Jurkat, Clone E6-1 (cell line): Measurements from ENCODE around the gene ZNF497.

Experiments
- DNase-seq: peaks from one replicate; pipeline ENCODE4 v3.0.0-alpha.2; 2011; ENCODE audit warnings: low read depth, low spot score
- H3K4me3 ChIP-seq: 2 replicates; pipeline ENCODE4 v1.5.1; 2011; ENCODE audit warnings: mild to moderate bottlenecking, low read length, control low read depth, moderate library complexity

ZNF497 gene

DNA sequence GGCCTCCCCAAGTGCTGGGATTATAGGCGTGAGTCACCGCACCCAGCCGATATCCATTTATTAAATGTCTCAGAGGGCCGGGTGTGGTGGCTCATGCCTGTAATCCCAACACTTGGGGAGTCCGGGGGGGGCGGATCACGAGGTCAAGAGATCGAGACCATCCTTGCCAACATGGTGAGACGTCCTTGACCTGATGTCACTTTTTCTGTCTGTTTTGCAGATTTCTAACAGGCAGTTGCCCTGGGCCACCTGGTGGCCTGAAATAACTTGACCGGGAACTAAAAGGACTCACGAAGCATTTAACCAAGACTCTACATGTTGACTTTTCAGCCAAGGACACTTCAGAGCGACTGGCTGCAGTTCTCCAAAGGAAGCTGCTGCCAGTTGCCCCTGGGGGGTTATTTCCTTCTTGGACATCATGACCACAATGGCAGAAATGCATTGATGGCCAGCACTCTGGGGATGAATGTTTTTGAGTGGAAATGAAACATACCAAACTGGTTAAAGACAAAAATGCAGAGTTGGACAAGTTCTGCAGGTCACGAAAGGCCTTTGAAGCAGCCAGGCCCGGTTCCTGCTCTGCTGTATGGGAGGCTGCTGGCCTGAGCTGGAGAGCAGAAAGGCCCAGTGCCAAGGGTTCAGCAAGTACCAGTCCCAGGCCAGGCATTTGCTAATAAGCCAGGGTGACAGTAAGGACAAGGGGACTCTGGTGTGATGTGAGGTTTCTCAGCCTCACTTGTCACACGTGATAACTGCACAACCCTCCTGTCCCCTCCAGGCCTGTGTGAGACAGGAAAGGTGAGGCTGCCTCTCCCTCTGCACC lies 10.0 kb upstream of the ZNF497 start:
- H3K4me3 ChIP-seq: no peak overlapping the region
- DNase-seq: no peak

- DNase-seq: no peak
- no peak overlapping the region for H3K4me3 ChIP-seq
These were observed 6.2 kb upstream of the ZNF497 start for GRCh38 chr19:58368561-58369360.

DNA sequence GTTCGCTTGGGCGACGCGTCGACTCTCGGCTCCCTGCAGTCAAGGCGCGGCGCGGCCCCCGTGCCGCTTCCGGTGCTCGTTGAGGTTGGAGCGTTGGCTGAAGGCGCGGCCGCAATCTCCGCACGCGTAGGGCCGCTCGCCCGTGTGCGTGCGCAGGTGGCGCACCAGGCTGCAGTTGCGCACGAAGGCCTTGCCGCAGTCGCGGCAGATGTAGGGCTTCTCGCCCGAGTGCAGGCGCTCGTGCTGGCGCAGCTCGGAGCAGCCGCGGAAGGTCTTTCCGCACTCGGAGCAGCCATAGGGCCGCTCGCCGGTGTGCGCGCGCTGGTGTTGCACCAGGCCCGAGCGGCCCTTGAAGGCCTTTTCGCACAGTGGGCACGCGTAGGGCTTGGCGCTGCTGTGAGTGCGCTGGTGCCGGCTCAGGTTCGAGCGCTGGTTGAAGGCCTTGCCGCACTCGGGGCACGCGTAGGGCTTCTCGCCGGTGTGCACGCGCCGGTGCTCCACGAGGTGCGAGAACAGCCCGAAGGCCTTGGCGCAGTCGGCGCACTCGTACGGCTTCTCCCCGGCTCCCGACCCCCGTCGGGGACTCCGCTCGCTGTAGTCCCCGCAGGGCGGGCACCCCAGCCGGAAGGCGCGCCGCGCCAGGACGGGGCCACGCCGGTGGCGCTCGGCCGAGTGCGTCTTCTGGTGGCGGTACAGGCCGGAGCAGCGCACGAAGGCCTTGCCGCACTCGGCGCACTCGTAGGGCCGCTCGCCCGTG lies 5.3 kb upstream of the ZNF497 start:
- no peak for DNase-seq

GRCh38 chr19:58366585-58367430 lies 4.3 kb upstream of the ZNF497 start:
- no peak overlapping the region for H3K4me3 ChIP-seq
- no peak for DNase-seq

More for the DNA sequence above, 5.3 kb upstream of the ZNF497 start:
- no peak overlapping the region for H3K4me3 ChIP-seq

DNA sequence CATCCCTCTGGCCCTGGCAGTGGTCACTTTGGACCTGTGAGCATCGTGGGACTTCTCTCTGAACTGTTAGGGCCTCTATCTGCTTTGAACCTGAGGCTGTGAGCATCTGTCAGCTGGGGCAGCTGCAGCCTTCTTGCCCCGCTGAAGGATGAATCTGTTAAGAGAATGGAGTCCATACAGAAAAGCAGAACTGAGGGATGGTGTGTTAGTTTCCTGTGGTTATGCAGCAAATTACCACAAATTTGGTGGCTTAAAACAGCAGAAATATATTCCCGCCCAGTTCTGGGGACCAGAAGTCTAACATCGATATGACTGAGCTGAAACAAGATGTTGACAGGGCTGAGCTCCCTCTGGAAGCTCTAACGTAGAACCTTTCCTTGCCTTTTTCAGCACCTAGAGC lies 1.6 kb upstream of the ZNF497 start:
- DNase-seq: no peak
- H3K4me3 ChIP-seq: no peak overlapping the region

GRCh38 chr19:58361900-58362271 lies 665 bp downstream of the ZNF497 start:
- H3K4me3 ChIP-seq: peak overlapping the region; percentile 87
- DNase-seq: no peak

- no peak for DNase-seq
- H3K4me3 ChIP-seq: no peak overlapping the region
These were observed 4.9 kb downstream of the ZNF497 start for GRCh38 chr19:58357481-58358145.

DNA sequence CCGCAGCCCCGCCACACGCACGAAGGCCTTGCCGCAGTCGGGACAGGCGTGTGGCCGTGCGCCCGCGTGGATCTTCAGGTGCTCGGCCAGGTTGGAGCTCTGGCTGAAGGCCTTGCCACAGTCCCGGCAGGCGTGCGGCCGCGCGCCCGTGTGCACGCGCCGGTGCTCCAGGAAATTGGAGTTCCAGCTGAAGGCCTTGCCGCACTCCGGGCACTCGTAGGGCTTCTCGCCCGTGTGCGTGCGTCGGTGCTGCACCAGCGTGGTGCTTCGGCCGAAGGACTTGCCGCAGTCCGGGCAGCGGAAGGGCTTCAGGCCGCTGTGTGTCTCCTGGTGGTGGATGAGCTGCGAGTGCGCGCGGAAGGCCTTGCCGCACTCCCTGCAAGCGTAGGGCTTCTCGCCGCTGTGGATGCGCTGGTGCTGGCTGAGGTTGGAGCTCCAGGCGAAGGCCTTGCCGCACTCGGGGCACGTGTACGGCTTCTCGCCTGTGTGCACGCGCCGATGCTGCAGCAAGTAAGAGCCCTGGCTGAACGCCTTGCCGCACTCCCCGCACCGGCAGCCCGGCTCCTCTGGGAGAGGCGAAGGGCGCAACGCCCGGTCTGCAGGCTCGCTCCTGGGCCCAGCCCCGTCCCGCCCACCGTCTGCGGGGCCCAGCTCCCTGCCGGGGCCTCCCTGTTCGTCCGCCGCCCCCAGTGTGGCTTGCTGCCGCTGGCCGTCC lies 5.6 kb downstream of the ZNF497 start:
- DNase-seq: no peak

DNA sequence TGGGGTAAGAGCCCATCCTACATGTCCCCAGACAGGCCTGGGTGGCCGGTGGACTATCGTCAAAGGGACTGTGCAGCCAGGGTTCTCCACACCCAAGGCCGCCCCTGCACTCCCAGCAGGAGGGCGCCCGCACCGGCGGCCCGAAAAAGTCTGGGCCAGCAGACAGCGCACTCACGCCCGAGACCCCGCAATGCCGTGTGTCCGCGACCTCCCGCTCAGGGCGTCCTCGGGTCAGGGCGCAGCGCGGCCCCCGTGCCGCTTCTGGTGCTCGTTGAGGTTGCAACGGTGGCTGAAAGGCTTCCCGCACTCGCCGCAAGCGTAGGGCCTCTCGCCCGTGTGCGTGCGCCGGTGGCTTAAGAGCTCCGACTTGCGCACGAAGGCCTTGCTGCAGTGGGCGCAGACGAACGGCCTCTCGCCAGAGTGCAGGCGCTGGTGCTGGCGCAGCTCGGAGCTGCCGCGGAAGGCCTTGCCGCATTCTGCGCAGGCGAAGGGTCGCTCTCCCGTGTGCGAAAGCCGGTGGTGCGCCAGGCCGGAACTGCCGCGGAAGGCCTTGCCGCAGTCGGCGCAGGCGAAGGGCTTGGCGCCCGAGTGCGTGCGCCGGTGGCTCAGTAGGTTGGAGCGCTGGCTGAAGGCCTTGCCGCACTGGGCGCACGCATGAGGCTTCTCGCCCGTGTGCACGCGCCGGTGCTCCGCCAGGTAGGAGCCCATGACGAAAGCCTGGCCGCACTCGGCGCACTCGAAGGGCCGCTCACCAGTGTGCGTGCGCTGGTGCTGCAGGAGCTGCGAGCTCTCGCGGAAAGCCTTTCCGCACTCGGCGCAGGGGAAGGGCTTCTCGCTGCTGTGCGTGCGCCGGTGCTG lies 6.4 kb downstream of the ZNF497 start:
- DNase-seq: no peak

More for the DNA sequence above, 5.6 kb downstream of the ZNF497 start:
- H3K4me3 ChIP-seq: no peak overlapping the region

GRCh38 chr19:58355215-58355796 lies 7.2 kb downstream of the ZNF497 start:
- DNase-seq: no peak
- no peak overlapping the region for H3K4me3 ChIP-seq

More for the DNA sequence above, 6.4 kb downstream of the ZNF497 start:
- no peak overlapping the region for H3K4me3 ChIP-seq

DNA sequence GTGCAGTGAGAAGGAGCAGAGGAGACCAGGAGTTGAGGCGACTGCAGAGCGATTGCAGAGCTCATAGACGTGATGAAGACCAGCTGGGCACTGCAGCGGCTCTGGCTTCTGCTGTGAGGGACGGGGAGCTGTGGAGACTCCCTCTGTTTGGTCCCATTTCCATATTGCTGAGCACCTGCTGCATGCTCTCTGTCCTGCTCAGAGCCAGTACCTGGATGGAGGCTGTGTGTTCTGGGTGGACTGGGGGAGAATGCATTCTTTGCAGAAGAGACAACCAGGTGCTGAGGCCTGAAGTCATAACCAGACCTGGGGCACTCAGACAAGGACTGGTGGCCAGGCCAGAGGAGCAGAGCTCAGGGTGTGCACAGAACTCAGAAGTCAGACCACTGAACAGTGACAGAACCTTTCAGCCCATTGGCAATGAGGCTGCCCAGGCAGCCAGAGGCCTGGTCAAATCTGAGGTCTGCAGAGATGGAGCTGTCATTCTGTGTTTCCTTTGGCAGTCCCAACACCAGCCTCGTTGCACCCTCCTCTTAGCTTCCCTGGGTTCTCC lies 8.0 kb downstream of the ZNF497 start:
- H3K4me3 ChIP-seq: no peak overlapping the region
- DNase-seq: no peak

DNA sequence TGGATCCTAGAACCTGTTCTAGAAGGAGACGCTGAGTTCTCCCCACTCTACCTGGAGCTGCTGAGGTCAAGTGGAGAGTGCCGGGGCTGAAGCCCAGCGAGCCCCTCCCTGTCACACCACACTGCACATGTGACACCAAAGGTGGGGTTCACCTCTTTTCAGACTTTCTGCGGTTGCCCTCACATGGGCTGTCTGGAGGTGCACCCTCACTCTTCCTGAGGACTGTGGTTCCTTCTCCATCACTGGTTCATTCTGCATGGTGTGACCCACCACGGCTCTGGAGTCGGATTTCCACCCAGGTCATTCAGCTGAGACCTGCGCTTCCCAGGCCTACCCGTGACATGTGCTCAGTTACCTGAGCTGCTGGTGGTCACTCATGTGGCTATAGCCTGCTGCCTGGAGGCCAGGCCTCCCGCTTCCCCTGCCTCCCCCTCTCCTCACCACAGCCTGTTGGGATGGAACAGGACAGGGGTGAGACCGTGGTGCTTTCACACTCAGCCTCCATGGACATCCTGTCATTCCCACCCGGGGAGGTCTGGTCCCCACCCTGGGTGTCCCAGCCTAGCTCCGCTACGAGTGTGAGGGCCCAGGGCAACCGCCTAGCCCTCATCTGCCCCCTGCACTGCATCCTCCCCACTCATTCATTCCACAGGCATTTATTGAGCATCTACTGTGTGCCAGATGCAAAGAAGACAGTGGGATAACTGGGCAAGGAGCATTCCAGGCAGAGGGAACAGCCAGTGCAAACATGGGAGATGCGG lies 8.7 kb downstream of the ZNF497 start:
- H3K4me3 ChIP-seq: no peak overlapping the region
- no peak for DNase-seq

DNA sequence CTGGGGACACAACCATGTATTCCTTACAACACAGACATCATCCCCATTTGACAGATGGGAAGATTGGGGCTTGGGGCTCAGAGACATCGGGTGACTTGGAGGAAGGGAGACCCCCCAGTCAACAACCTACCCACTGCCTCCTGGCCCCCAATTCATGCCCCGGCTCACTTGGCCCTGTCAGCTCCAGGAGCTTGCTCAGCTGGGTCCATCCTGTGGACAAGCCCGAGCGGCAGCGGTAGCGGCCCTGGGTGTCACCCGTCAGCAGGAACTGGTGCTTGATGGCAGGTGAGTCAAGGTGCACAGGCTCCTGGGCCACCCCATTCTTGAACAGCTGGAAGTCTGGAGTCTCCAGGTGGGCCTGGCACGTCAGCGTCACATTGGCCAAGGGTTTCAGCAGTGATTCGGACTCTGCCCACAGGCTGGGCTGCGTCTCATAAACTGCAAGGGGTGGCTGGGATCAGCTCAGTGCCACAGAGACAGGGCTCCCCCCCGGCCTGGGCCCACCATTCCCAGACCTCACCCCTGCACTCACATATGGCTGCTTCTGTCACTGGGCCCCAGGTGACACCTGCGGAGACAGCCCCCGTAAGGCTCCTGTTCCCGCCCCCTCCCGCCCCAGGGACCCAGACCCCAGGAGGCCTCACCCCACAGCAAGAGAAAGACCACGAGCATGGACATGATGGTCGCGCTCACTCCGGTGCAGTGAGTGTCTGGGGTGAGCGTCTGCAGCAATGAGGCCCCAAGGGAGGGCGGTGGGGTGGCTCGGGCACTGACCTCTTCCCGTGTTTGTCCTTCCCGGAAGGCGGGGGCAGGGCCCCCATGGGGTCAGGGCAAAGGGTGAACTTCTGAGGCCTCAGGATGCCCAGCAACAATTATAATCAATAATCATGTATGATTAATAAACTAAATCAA lies 9.5 kb downstream of the ZNF497 start, which contains the start of gene A1BG:
Gene A1BG, minus strand, starts transcription at position 733 of the 912 bp plus-strand sequence. Its CDS starts 55 bp downstream, at position 678.
- DNase-seq: no peak
- H3K4me3 ChIP-seq: no peak within 1 kb of the TSS

DNA sequence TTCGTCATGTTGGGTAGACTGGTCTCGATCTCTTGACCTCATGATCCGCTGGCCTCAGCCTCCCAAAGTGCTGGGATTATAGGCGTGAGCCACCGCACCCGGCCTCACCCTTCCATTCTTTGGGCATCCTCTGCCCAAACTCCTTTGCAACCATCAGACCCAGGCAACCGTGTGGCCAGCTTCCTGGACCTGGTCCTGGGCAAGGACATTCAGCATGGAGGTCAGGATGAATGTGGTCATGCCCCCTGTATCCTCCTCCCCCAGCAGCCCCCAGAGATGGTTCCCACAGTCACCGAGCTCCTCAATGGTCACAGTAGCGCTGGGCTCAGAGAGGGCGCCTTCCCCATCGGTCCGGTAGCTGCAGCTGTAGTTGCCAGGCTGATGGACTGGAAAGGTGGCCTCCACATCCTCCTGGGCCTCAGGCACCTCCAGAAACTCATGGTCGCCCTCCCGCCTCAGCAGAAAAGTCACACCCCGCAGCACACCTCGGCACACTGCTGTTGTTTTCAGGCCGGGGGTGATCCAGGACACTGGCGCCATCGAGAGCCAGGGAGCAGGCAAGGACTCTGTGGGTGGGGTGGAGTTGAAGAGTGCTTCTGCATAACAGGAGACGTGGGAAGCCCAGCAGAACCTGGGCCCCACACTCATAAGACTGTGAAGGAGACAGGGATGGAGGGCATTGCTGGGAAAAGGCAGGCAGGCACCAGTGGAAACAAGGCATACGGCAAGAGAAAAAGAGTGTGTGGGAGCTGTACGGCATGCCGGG lies 10.4 kb downstream of the ZNF497 start:
- no peak for DNase-seq

More for the DNA sequence above, 10.4 kb downstream of the ZNF497 start:
- no peak overlapping the region for H3K4me3 ChIP-seq
